ENCODE data around the gene RAVER2.
A peak's percentile ranks its signal among the peaks of the same experiment; 100 is the strongest.
"Not testable (repeated sequence)": the region's sequence is repeated elsewhere in the genome, so short reads cannot be mapped to it uniquely, and the experiment has no call there.

Gene RAVER2, protein sequence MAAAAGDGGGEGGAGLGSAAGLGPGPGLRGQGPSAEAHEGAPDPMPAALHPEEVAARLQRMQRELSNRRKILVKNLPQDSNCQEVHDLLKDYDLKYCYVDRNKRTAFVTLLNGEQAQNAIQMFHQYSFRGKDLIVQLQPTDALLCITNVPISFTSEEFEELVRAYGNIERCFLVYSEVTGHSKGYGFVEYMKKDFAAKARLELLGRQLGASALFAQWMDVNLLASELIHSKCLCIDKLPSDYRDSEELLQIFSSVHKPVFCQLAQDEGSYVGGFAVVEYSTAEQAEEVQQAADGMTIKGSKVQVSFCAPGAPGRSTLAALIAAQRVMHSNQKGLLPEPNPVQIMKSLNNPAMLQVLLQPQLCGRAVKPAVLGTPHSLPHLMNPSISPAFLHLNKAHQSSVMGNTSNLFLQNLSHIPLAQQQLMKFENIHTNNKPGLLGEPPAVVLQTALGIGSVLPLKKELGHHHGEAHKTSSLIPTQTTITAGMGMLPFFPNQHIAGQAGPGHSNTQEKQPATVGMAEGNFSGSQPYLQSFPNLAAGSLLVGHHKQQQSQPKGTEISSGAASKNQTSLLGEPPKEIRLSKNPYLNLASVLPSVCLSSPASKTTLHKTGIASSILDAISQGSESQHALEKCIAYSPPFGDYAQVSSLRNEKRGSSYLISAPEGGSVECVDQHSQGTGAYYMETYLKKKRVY

DNA sequence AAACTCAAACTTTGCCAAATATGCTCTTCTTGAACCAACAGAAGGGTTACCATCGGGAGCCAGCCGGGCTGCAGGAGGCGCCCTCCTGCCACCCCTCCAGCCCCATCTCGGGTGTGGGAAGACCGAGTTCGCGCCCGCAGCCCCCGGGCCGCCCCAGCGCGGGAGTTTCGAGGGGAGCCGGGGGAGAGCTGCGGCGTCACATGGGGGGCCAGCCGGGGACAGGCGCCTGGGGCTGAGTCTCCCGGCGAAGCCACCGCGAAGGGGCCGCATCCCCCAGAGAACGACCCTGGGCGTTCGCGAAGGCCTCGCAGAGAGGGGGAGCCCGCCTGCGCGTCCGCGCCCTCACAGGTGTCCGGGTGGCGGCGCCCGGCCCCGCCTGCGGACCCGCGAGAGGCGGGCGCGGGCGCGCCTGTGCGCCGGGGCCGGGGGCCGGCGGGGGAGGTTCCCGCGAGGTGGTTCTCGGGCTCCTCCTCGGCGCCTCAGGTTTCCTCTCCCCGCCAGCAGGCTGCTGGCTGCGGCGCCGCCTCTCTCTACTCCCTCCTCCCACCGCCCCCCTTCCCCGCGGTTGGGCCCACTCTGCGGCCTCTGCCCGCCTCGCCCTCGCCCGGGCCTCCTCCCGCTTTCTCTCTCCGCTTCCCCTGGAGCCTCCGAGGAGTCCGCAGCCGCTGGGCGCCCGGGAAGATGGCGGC is at the start of gene RAVER2:
TSS of gene RAVER2 (plus strand) at position 584 of the 689 bp plus-strand sequence. CDS start at position 682, 98 bp downstream.
- DNase-seq (ENCODE audit: low read depth in 2 of 2): peak in 1 of 2 donors; percentile 18

DNA sequence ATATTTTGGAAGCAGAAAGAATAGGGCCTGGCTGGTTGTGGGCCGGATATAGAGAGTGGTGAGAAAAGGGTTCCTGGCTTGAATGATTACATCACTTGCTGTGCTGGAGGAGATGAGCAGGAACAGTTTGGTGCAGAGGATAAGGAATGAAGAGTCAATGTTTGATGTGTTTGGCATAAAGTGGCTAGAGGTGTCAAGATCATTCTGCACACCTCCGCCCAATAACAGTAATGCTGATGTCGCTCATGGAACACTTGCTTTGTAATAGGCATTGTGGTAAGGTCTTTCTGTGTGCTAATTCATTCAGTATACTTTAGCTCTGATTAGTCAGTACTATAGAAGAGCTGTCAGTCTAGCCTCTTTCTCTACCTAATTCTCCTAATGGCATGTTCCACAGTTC is 48.0 kb upstream of the RAVER2 start:
- no peak for DNase-seq (ENCODE audit: low read depth in 2 of 2)

DNA sequence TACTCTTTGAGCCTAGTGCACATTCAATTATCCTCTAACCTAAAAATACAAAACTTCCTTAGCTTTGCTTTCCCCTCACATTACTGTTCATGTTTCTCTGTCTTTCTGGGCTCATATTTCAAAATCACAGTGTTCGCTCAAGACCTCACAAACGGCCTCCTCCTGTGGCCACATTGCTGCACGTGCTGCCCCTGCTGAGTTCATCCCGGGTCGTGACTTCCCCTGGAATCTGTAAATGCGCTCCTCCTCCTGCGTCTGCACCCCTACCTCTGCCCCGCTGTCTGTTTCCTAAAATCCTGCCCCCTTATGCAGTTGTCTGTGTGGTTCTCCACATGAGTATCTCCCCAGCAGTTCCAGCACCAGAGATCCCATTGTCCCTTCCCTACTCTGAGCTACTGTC is 45.5 kb upstream of the RAVER2 start:
- DNase-seq (ENCODE audit: low read depth in 2 of 2): no peak

DNA sequence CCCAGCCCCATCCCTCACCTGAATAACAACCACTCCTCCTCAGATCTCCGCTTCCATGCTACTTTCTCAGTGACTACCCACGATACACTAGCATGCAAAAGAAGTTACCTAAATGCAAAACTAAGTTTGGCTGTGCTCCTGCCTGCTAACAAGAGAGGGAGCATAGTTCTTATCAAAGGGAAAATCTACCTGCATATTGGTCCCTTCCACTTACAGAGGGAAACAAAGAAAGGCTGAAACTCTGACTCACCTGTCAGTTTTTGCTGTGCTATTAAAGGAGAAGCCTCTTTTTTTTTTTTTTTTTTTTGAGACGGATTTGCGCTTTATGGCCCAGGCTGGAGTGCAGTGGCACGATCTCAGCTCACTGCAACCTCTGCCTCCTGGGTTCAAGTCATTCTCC is 43.8 kb upstream of the RAVER2 start:
- no peak for DNase-seq (ENCODE audit: low read depth in 2 of 2)

DNA sequence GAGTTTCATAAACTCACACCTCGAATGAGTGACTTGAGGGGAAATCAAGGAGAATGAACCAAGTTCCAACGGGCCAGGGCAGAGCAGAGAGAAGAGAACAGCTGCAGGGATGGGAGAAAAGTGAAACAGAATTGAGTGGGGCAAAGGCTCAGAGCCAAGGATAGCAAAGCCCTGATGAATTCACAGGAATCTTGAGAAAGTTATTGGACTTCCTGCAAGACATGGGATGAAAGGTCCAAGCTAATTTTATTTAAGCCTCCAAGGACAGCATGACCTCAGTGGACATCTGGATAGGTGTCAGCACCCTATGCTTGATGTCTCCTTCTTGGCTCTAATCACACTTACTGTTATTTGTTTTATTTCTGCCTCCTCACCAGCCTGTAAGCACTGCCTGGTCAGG is 43.0 kb upstream of the RAVER2 start:
- DNase-seq (ENCODE audit: low read depth in 2 of 2): no peak

DNA sequence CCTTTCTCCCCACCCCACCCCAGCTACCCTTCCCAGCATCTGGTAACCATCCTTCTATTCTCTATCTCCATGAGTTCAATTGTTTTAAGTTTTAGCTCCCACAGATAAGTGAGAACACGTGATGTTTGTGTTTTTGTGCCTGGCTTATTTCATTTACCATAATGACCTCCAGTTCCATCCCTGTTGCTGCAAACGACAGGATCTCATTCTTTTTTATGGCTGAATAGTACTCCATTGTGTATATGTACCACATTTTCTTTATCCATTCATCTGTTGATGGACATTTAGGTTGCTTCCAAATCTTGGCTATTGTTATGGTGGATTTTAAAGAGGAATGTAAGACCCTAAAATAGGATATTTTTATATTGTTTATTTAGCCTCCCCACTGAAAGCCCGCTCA is 42.2 kb upstream of the RAVER2 start:
- not testable (repeated sequence) for DNase-seq (ENCODE audit: low read depth in 2 of 2)

DNA sequence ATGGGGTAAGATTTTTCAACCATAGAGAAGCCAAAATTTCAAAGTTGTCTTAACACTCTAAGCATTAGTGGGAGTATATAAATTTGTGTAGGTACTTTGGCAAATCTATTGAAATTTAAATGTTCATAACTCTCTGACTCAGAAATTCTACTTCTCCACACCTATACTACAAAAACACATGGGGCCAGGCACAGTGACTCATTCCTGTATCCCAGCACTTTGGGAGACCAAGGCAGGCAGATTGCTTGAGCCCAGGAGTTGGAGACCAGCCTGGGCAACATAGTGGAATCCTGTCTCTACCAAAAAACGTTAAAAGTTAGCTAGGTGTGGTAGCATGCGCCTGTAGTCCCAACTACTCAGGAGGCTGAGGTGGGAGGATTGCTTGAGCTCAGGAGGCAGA is 41.3 kb upstream of the RAVER2 start:
- no peak for DNase-seq (ENCODE audit: low read depth in 2 of 2)

DNA sequence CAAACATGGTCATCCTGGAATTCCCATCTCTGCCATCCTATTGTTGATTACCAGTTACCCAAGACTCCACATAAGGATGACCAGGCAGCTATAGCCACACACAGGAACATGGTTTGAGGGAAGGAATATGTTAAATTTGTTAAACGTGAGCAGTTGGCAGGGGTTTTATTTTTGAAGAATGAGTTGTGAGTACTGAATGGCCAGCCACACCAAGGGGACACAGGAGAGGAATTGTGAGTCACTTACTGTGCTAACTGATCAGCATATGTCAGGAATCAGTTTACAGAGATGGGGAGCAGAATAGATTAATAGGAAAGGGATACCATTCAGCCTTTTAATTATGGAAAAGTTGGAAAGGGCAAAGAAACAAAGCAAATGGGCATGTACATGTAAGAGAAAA is 39.3 kb upstream of the RAVER2 start:
- no peak for DNase-seq (ENCODE audit: low read depth in 2 of 2)

DNA sequence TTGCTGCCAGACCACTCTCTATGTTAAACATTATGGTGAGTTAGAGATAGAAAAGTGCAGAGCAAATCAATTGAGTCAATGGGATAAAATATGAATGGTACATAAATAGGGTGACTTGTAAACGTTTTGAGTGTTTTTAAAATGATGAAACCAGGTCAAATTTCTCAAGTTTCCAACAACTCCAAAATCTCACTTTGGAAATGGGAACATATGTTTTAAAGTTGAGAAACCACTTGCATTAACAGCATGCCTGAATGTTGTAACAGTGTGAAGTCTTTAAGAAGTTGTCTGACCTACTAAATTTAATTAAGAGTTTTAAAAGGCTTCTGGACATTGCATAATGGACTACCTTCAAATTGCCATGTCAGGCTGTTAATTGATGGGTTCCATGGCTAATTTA is 33.6 kb upstream of the RAVER2 start:
- no peak for DNase-seq (ENCODE audit: low read depth in 2 of 2)

DNA sequence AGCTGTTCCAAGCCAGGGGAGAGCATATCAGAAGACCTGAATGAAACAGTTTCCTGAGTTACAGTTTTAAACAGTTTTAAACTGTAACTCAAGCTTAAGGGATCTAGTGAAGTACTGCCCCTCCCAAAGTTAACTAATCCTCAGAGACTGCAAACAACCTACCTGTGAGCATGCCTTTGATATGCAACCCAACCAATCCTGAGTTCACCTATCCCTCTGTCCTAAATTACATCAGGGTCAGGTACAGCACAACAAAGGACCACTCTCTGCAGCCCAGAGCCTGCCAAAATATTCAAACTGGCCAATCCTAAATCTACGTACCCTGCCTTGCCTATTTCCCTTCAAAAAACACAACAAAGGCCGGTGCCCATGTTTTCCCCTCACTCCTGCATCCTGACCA is 32.8 kb upstream of the RAVER2 start:
- DNase-seq (ENCODE audit: low read depth in 2 of 2): no peak

DNA sequence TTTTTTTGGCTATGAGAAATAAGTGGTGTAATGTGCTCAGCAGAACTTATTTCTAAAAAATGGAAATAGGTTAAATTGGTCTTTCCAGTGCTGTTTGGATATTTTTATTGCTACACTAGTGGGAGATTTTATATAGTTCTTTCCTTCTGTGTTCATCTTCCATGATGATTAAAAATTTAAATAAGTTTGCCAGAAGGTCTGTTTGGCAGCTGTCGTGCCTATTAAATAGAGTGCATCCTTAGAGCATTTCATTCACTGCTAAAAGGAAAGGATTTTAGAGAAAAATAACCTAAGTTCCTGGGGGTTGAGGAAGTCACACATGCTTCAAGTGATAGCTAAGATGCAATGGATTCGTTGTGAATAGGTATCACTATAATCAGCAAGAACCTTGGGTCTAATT is 29.7 kb upstream of the RAVER2 start:
- DNase-seq (ENCODE audit: low read depth in 2 of 2): no peak

DNA sequence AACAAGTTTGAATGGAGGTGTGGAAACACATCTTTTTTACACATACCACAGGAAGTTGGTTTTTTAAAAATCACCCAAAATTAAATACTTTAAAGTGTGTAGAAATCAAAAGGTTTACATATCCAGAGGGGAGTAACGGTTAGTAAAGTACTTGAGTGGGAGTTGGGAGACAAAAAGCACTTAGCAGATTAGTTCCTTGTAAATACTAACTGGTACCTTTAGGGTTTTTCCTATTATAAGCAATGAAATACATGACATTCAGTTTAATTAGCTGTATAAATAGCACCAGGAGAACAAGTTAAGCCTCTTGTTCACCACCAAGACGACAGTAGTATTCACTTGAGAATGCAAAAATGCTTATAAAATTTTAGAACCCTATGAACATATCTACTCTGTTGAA is 23.7 kb upstream of the RAVER2 start:
- DNase-seq (ENCODE audit: low read depth in 2 of 2): no peak

DNA sequence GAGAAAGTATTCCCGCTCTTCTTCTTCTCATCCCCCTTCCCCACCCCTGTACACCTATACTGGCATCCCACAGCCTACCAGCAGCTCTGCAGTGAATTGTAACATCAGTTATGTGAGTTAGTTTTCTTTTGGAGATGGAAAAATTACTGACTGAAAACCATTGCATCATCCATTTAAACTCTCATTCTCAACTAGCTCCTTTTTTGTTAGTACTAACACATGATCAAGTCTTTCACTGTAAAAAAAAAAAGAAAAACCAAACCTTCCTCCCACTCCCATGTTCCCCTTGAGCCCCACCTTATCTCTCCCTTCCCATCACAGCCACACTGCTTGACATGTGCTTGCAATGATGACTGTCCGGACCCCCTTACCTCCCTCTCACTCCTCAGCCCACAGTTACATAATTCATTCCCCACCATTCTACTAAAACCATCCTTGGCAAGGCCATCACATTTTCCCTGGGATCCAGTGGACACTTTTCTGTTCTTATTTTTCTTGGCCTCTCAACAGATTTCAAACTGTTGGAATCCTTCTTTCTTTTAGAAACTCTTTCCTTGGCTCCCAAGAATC is 23.2 kb upstream of the RAVER2 start:
- DNase-seq (ENCODE audit: low read depth in 2 of 2): no peak

DNA sequence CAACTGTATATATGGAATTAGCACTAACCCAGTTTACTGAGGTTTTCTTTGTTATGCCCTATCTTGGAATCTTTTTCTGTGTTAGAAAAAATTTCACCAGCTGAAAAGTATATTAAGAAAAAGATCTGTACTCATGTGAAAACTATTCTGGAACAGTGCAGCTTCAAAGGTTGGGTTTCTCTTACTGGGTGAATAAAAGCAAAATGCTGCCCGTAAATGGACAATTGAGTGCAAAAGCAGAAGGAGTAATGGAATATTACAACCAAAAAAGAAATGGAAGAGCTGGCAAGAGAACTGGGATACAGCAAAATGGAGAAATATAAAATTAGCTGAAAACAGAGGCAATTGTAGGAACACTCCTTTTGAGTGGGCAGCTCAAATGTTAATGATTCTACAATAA is 17.0 kb upstream of the RAVER2 start:
- no peak for DNase-seq (ENCODE audit: low read depth in 2 of 2)

DNA sequence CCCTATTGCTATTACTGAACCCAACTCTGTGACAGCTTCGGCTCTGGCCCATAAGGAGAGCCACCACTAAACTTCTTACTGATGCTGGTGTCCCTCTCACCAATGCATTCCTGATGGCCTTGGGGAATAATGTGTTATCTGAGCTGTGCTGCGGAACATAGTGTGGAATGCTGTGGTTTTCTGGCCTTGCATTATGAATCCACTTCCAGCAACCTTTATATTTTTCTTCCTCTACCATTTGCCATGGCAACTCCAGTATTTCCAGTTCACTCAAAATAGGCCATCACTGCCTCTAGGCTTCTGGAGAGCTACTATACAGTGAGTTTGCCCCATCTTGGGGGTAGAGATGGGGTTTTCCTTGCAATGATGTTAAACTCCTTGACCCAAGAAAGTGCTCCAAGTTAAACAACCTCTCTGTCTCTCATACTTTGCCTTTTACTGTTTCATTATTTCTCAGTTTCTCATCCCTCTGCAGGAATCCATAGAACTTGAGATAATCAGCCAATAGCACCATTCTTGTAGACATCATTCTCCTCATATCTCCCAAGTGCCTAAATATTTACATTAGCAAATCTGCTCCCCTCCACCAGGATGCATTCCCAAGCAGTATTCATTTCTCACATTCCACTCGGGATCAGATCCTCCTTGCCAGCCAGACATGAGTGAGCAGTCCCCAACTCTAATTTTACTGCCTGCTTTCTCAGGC is 11.1 kb upstream of the RAVER2 start:
- DNase-seq (ENCODE audit: low read depth in 2 of 2): no peak

DNA sequence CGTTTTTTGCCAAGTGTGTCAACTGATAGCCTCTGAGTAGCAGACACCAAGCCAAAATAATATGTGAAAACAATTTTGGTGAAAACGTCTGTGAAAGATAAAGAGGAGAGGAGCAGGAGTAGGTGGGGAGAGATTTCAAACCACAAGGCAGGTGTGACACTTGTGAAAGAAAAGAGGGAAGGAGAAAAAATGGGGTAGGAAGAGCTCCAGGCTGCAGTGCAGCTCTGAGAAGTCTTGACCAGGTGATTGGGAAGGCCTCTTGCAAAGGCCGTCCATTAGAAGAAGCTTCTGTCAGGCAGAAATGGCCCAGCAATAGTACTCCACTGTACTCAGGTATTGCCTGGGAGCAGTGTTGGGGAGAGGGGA is 10.6 kb upstream of the RAVER2 start:
- no peak for DNase-seq (ENCODE audit: low read depth in 2 of 2)

DNA sequence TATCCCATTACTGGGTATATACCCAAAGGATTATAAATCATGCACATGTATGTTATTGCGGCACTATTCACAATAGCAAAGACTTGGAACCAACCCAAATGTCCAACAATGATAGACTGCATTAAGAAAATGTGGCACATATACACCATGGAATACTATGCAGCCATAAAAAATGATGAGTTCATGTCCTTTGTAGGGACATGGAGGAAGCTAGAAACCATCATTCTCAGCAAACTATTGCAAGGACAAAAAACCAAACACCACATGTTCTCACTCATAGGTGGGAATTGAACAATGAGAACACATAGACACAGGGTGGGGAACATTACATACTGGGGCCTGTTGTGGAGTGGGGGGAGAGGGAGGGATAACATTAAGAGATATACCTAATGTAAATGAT is 4.2 kb upstream of the RAVER2 start:
- not testable (repeated sequence) for DNase-seq (ENCODE audit: low read depth in 2 of 2)

DNA sequence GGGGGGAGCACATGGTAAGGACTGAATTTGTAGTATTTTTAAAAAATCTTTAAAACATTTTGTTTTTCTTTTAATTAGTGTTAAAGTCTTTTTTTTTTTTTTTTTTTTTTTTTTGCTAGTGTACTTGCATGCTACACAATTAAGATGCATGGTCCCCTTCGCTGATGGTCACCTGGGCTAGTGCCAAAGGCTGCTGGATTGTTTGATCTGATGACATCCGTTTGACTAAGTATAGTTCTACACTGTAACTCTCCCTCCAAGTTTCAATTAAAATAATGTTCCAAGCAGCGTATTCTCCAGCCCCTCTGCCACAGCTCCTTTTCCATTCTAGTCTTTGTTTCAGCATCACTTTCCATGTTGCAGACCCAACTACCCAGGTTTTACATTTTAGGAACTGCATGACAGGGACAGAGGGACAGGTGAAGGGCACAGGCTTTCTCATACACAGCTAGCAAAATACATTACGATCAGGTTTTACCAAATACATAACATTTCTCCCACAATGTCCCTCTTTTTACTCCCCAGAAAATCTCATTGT is 852 bp upstream of the RAVER2 start:
- DNase-seq (ENCODE audit: low read depth in 2 of 2): no peak

DNA sequence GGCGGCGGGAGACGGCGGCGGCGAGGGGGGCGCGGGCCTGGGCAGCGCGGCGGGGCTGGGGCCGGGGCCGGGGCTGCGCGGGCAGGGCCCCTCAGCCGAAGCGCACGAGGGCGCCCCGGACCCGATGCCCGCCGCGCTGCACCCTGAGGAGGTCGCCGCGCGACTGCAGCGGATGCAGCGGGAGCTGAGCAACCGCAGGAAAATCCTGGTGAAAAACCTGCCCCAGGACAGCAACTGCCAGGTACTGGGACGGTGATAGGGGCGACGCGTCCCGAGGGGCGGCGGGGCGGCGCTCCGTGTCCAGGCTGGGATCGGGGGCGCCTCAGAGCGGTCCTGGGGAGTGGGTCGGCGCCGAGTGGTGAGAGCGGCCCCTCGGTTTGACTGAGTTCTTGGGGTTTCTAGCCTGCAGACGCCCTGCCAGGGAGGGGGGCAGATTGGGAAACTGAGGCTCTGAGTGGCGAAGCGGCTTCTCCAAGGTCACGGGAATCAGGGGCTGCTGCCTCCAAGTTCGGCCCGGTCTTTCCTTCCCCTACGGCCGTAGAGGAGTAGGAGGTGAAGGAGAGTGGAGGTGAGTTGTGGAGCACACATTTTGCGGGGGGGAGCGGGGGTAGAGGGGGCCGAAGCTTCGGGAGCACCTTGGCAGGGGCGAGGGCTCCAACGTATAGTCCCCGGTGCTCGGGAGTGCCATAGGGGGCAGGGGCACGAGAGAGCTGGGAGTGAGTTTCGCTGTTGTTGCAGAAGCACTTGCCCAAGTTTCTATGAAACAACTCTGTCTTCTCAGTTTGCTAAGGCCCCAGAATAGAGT is 508 bp downstream of the RAVER2 start:
- DNase-seq (ENCODE audit: low read depth in 2 of 2): no peak

DNA sequence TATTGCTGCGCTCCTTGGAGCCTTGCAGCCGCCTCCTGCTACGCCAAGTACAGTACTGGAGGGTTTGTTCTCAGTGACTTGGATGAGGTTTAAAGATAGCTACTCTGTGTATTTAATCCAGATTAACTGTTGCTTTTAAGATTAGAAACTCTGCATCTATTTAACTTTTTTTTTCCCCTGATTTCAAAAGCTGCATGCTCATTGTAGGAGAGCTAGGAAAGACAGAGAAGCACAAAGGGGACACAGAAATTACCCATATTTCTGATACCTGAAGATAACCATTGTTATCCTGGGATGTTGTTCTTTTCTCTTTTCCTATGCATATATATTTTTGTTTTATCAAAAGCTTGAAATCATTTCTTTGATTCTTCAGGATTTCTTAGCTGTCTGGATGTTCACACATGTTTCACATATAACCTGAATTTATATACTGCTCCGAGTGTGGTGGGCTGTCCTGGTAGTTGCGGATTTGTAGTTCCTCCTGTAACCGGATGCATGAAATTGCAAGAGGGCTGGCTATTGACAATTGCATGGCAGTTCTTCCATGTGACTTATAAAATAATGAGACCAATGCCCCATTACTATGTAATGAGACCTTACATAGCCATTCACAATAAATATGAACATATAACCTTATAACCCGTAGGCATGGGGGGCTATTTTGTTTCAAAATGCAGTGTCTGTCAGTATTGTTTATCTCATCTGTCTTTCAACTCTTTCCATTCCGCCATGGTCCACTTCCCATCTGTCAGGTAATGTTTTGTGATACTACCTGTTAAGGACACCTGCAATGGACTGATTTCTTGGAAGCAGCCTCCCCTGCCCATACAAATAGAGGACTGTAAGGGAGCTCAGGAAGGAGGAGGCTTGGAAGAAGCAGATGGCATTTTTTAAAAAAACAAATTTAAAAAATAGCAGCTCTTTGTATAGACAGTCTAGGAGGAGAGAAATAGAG is 1.4 kb downstream of the RAVER2 start:
- no peak for DNase-seq (ENCODE audit: low read depth in 2 of 2)
